NCI-H1436 treated with DMSO at 0.1 percent for 48 hours (cell line): ENCODE measurements around the gene TCF7.

Experiments used
- DNase-seq: peaks from one replicate; lab custom pipeline; 2025; lab: John Stamatoyannopoulos, UW

TCF7 gene

DNA sequence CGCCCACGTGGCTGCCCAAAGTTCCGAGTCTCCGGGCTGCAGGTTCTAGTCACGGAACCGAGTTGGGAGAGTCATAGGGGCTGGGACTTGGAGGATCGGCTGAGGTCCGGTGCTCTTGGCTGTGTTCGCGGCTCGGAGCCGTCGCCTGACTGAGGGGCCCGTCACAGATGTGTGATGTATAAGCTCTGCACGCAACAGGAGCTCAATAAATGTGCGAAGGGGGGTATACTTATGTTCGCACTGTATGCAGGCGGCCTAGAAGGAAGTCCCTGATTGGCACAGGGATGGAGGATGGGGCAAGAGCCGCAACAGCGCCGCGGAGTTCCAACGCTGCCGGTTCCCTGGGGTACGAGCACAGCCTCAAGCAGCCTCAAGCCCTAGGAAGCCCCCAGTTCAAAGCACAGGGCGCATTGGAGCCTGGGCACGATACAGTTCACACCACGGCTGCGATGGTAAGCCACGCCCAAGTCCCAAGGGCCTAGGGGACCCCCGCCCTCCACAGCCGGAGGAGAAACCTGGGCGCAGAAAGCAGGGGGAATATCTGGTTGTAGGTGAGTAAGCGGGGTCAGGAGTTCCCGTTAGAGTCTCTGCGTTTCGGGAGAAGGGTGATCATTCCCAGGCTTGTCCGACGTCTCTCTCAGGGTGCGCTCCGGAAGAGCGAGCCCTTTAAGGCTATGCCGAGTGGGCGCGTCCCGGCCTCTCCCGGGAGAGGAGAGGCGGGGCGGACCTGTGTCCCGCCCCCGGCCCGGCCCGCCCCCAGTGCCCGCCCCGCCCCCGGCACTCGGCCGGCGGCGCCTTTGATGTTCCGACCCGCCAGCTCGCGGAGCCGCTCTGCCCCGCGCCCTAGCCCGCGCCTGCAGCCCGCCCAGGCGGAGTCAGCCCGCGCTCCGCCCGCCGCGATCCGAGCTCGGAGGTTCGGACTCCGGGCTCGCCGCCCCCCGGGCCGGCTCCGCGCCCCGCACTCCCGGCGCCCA, at the start of gene TCF7:
TCF7 (plus strand) TSS at position 780 of the 974 bp plus-strand sequence. CDS start 226 bp downstream, outside the sequence.
- DNase-seq, result no peak

DNA sequence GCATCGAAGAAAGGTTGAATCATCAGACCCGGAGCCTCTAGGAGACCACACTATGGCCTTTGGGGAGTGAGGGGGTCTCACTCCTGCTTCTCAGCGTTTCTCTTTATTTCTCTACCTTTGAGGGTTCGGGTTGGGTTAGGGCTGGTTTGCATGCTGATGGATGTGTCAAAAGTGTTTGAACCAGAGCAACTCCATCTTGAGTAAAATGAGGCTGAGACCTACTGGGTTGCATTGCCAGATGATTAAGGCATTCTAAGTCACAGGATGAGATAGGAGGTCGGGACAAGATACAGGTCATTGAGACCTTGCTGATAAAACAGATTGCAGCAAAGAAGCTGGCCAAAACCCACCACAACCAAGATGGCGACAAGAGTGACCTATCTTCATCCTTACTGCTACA, 44.9 kb upstream of the TCF7 start:
- no peak for DNase-seq

DNA sequence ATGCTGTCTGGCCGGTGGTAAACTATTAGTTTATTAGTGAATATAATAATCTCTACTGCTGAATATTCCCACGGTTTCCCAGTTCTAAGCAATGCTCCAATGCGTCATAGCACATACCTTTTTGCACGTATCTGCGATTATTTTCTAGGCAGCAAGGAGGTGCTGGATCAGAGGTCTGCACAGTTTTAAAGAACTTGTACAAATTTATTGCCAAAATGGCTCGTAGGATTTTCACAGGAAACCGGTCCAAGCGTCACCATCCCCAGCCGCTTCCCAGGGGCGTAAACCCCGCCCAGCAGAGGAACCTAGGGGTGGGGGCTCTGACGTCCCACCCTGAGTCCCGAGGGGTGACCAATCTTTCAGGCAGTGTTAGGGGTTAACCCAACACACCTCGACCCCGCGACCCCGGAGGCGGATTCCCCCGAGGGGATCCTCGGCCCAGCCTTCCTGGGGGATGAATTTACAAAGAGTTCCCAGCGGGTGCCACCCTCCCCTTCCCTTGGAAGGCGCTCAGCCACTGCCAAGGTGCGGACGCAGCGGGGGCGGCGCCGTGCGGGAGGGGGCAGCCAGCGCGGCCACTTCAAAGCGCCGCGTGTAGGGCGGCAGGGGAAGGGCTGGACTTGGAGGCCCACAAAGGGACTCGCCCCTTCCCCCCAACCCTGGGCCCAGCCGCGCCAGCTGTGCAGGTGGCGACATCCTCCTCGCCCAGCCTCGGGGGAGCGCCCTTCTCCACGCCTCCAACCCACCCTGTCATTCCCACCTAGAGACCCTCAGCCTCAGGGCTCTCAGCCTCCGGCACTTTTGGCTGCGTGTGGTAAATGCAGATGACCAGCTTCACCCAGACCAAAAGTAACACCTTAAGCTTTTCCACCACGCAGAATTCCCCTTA, 43.5 kb upstream of the TCF7 start:
- DNase-seq, result no peak

DNA sequence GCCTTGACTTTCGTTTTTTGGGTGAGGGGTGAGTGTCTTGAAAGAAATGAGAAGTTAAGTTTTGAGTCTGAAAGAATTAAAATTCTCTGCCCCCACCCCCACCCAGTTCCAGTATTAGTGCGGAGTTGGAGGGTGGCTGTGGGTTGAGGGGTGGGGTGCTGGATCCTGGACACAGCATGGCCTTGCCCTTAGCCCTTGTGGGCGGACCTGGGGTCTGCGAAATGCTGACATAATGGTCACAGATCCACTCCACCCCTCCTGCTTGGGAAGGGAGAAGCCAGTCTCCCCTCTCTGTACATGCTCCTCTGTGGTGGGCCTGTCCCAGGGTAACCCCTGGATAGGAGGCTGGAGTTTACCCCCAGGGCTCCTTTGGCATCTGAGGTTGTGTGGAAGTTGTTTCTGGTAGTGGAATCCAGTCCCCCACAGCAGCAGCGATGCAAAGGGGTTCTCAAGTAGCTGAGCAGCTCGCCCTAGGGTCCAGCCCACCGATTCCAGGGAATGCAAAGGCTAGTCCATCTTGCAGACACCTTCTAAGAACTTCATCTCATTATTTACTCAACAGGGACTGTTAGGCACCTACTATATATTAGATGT, 42.8 kb upstream of the TCF7 start:
- no peak for DNase-seq

DNA sequence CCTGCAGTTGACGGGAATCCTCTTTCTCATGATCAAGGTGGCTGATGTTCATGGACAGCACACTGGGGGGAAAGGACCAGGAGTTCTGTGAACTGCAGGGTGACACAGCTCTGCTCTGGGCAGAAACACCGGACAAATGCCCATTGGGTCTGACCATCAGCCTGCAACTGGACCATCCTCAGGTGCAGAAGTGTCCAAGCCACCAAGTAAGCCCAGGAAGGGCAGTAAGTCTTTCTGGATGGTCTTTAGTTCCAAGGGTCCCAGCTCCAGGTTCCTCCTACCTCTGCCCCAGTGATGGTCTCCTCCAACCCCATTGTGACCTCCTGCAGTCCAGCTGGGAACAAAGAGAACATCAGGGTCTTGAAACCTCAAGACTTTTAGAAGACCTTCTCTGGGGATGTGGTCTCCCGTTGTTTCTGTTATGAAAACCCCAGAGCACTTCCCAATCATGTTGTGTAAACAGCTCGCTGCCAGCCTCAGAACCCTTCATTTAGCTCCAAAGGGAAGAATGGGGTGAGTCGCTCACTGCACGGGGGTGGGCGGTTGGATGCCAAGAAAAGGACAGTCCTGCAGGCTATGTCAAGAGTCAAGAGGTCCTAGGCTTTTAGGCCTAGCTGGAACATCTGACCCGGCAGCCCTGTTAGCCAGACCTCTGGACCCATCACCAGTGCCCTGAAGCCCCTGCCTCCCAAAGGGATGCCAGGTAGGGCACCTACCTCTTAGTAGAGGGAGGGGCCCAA, 41.8 kb upstream of the TCF7 start:
- DNase-seq, result no peak

DNA sequence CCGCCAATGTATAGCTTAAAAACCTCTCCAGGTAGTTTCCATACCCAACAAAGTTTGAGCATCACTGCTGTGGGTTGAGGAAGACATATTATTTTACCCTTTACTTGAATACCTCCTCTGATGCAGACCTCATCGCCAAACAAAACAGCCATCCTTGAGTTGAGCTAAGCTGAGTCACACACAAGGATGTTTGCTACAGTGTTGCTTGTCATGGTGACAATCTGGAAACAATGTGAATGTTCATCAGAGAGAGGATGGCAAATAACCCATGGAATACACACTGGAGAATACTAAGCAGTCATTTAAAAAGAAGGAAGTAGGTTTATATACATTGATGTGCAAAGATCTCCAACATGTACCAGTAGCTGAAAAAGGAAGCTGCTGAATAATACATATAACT, 41.1 kb upstream of the TCF7 start:
- no peak for DNase-seq

DNA sequence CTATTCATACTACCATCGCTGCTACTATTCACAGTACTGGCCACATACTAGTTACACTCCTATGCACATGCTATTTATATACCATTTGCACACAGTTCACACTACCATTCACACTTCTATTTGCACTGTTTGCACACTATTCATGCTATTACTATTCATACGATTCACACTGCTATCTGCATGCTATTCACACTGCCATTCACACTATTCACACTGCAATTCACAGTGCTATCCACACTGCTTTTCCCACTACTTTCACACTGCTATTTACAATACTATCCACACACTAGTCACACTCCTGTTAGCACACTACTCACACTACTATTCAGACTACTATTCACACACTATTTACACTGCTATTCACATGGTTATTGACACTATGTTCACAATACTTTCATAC, 39.4 kb upstream of the TCF7 start:
- DNase-seq, result no peak

DNA sequence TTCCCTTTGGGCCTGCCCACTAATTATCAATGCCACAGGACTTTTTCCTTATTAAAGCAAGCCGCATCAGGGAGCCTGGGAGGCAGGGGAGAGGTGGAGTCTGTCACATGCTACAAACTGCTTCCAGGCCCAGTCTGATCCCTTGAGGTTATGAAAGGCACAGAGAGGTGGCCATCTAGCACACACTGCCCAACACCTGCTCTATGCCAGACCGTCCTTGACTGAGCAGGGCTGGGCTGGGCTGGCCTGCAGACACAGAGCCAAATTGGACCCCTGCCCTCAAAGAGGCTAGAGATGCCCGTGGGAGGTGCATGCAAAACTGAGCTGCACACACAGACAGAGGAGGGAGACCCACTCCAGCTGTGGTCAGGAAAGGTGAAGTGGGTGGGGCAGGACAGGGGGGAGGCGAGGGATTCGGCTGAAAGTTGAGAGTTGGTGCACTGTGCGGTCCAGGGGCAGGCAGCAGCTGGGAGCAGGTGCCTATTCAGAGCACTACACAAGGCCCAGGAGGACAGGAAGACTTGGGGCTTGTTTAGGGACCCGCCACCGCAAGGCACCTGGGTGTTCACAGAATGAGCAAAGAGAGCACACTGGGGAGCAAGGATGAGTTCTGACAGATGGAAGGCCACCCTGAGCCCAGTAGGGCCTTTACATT, 36.4 kb upstream of the TCF7 start:
- no peak for DNase-seq

DNA sequence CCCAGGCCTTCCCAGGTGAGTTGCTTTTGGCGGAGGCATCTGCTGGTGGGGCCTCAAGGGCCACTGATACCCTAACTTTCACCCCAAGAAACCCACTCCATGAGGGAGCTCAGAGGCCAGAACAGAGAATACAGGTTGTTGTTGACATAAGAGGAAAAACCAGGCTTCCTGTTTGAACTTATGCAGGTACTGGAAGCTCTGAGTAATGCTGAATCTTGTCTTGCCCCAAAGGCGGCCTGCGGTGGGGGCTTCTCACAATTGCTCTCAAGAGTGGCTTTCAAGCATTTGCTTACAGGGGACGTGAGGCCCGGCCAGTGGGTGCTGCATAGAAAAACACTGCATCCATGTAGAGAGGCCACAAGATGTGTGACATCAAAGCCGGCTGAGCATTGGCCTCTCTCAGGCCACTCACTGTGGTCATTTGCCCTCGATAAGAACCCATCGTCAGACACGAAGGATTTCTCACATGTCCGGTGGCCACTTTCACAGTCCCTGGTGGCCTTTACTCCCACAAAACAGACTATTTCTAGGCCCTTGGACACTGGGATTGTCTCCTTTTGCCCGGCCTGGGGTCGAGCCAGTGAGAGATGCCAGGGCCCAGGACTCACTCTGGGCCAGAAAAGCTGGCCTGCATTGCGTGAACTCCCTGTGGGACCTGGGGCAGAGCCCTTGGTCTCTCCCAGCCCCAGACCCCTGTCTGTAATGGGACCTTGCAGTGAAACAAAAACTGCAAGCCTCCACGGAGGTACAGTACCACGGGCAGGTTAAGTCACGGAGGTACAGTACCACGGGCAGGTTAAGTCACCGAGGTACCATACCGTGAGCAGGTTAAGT, 34.5 kb upstream of the TCF7 start:
- DNase-seq, result no peak

DNA sequence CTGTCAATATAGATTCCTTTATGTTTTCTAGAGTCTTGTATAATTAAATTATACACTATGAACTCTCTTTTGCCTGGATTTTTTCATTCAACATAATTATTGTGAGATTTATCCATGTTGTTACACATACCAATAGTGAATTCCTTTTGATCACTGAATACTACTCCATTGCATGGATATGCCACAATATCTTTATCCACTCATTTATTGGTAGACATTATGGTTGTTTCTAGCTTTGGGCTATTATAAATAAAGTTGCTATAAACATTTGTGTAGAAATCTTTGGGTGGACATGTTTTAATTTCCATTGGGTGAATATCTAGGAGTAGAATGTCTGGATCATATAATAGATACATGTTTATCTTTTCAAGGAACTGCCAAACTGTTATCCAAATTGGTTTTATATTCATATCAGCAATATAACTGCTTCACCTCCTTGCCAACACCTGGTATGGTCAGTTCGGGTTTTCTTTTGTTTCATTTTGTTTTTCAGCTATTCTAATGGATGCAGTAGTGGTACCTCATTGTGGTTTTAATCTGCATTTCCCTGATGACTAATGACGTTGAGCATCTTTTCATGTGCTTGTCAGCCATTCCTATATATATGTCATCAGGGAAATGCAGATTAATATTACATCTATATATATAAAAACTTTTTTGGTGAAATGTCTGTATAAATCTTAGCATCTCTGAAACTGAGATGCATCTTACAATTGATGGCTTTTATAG, 32.1 kb upstream of the TCF7 start:
- DNase-seq, result no peak

DNA sequence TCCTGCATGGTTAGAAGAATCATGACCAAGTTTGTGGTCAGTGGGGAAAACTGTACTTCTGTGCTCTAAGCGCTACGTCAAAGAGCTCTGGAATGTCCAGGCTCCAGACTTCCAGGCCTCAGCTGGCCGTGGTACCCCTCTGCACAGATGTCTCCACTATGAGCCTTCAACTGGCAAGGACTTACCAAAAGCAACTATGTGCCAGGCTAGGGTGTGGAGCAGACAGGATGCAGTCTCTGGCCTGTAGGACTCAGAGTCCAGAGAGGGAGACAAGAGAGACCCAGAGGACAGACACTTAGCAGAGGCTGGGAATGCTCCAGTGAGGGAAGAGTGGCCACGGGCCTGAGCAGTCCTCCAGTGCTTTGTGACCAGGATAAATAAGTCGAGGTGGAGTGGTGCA, 31.0 kb upstream of the TCF7 start:
- DNase-seq, result no peak

DNA sequence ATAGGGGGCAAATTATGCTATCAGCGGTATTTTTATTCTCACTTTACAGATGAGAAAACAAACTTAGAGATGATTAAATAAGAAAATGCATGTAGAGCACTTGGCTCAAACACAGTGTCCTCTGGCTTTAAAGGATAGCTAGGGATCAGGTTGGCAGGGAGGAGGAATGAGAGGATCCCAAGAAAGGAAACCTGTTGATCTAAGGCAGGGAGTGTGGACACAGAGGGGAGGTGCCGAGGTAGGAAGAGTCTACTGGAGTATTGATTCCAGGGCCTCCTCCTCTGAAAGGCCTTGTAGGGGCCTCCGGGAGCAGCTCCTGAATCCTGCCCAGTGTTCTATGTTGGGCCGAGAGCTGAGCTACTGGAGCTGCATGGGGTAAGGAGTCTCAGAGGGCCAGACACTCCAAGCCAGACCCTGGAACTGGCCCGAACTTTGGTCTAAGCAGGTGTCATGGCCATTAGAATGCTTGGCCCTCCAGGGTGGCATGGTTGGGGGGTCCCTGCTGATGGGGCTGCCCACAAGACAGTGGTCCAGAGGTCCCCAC, 30.4 kb upstream of the TCF7 start:
- DNase-seq, result no peak

DNA sequence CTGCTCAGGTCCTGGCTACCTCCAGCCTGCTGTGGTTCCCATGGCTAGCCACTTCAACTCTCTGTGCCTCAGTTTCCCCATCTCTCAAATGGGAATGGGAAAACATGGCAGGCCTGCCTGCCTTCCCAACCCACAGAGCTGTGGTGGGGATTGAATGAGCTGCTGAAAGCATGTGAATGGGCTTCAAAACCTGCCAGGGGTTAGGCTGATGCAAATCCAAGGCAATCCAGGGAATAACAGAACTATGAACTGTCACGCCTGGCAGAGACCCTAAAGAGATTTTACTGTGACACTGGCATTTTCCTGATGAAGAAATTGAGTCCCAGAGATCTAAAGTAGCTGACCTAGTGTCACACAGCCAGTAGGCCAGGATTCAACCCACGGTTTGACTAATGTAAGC, 29.9 kb upstream of the TCF7 start:
- DNase-seq, result no peak

DNA sequence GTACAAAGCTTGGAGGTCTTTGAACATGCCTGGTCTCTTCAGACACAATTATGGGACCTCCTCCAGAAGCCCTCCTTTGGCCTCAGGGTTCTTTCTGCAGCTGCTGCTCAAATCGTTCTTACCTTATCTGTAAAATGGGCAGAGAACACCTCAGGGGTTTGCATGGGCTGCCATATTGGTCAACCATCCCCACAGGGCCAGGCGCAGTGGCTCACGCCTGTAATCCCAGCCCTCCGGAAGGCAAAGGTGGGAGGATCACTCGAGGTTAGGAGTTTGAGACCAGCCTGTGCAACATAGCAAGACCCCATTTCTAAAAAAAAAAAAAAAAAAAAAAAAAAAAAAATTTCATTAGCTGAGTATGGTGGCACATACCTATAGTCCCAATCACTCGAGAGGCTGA, 29.1 kb upstream of the TCF7 start:
- no peak for DNase-seq

DNA sequence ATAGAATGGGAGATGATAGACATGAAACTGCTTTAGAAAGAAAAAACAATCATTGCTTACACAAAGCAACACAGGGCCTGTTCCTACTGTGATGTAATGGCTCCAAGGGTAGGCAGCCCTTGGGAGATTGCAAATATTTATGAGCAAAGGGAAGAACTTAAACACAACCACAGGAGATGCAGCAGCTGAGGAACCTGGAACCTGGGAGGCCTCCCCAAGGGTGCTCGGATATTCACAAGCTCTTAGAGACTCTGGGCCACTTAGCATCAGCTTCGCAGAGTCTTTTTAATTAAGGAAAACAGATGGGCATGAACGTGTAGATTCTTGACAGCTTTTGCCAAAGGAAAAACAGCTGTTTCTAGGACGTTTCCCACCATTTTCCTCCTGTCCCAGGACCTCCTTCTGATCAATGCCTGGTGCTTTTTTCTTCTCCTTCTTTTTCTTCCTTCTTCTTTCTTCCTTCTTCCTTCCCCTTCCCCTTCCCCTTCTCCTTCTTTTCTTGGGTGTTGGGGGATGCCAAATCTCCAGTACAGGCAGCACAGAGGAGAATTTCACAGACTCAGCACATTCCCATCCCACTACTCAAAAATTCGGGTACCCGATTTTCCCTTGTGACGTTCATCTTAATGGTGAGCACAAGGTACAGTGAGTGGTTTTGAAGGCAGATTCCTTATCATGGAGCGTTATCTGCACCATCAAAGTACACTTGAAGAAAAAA, 28.1 kb upstream of the TCF7 start:
- DNase-seq, result no peak

DNA sequence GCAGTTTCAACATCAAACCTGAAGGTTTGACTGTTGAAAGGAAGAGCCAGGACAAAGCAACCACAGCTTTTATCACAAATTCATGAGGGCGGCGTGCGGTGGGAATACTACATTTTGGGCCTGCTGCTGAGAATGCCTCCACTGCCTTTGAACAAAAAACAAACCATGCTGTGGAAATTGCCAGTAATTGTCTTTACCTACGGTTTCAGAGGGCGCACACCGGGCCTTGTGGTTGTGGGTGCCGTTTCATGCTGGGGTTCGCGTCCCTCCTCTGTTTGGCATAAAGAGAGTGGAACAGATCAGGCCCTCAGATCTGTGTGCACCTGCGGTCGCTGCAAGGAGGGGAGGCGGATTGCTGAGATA, 27.6 kb upstream of the TCF7 start:
- DNase-seq, result no peak

DNA sequence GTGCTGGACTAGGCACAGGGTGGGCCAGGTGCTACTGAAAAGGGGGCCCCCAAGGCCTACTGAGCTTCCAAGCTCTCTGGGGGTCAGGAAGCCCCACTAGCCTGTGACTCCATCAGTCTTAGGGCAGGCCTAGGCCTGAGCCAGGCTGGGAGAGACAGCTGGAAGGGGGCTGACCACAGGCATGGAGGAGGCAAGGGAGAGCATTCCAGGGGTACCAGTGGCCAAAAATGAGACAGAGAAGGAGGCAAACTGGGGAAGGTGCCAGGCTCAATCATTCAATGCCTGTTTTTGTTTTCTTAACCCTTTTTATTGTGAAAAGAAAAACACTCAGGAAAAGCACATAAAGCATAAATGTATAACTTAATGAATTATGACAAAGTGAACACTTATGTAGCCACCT, 26.2 kb upstream of the TCF7 start:
- DNase-seq, result no peak

DNA sequence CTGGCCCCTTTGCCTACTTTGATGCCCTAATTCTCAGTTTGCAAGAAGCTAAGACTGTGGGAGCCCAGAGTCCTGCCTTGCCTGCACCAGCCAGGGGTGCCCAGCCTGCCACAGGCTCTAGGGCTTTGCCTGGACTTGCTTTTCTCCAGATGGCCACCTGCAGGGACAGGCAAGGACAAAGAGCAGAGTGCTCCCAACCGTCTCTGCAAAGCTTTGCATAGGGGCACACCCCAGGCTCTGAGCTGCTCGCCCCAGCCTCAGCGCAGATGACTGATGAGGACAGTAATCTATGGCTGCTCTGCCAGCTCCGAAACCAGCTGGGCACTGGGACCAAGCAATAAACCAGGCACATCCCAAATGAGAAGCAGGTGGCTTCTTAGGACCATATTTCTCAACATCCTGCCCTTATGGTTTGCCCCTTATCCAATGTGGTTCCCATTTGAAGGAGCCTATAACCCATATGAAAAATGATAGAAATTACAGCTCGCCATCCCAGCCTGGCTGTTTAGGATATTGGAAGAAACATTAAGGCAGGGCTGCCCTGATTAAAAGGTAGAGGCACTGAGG, 25.4 kb upstream of the TCF7 start:
- DNase-seq, result no peak
